GDM1 (cell line): ENCODE measurements around the gene OSM.
A peak's percentile ranks its signal among the peaks of the same experiment; 100 is the strongest.
"Not testable (repeated sequence)": the region's sequence is repeated elsewhere in the genome, so short reads cannot be mapped to it uniquely, and the experiment has no call there.

ENCODE experiments used
- DNase-seq: peaks from one replicate; lab custom pipeline; 2025; lab: John Stamatoyannopoulos, UW

The OSM gene

GRCh38 chr22:30226192-30226832 is 40.3 kb downstream of the OSM start:
- no peak for DNase-seq

GRCh38 chr22:30225220-30225927 is 41.3 kb downstream of the OSM start:
- no peak for DNase-seq

- no peak for DNase-seq
Observed at GRCh38 chr22:30224161-30224857, 42.3 kb downstream of the OSM start.

- DNase-seq: no peak
Observed at GRCh38 chr22:30223303-30223702, 43.3 kb downstream of the OSM start.

GRCh38 chr22:30222321-30222720 is 44.3 kb downstream of the OSM start:
- DNase-seq: no peak

- DNase-seq: peak; percentile 45
Observed at GRCh38 chr22:30221121-30221992, 45.3 kb downstream of the OSM start.

- DNase-seq: no peak
Observed at GRCh38 chr22:30220338-30221012, 46.2 kb downstream of the OSM start.

- no peak for DNase-seq
Observed at GRCh38 chr22:30219668-30220278, 46.9 kb downstream of the OSM start.

GRCh38 chr22:30219049-30219654 is 47.5 kb downstream of the OSM start:
- DNase-seq: no peak

- no peak for DNase-seq
Observed at GRCh38 chr22:30217698-30218560, 48.7 kb downstream of the OSM start.

GRCh38 chr22:30216710-30217109 is 49.9 kb downstream of the OSM start:
- DNase-seq: no peak

GRCh38 chr22:30216272-30216671 is 50.4 kb downstream of the OSM start:
- DNase-seq: not testable (repeated sequence)

GRCh38 chr22:30214703-30215407 is 51.8 kb downstream of the OSM start:
- DNase-seq: no peak

GRCh38 chr22:30212996-30213441 is 53.6 kb downstream of the OSM start:
- DNase-seq: no peak
